GM12801 (cell line): Measurements from ENCODE around the gene AHSG.

Source experiments
- CTCF ChIP-seq: IDR thresholded peaks from one replicate; pipeline ENCODE4 v1.5.1; 2011; ENCODE audit warnings: control low read depth; ENCODE audit not compliant: insufficient read length; ENCODE audit errors: extremely low read depth

Gene AHSG

DNA sequence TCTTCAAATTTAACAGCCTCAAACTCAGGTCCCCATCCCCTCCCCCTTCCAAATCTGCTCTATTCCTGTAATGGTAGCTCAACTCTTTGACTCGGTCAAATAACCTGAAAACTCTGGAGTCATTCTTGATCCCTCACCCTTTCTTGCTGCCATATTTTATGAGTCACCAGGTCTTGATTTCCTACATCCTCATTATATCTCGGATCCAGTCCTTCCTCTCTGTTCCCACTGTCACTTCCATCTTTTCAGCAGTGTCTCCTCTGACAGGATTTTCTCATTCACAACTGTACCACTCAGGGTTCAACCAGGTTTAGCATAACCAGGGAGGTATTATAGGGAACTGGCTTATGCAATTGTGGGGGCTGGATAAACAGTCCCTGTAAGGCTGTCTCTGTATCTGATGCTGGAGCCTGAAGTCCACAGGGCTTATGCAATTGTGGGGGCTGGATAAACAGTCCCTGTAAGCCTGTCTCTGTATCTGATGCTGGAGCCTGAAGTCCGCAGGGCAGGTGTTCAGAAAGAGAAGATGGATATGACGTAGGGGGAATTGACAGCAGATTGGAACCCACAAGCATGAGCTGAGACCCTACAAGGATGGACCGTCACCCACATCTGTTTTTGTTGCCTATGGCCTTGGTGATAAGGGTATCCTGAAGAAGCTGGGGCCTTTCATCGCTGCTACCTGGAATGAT lies 18.2 kb downstream of the AHSG start:
- no peak for TF ChIP-seq CTCF

GRCh38 chr3:186633481-186633880 lies 20.6 kb downstream of the AHSG start:
- no peak for TF ChIP-seq CTCF

GRCh38 chr3:186635532-186635931 lies 22.7 kb downstream of the AHSG start:
- TF ChIP-seq CTCF = no peak

DNA sequence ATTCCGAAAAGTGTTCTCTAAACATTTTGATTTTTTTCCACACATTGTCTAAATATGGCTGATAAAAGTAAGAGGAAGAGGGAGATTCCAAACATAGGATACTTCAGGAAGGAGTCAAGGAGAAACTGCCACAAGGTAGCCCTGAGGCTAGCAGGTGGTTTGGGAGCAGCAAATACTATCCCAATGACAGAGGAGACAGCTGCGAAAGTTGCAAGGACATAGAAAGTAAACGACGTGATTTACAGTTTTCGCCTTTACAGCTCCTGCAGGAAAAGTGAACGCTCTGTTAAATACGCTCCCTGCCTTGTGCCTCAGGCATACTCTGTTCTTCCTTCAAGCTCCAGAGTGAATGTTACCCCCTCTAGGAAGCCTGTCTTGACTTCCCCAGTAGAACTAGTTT lies 23.7 kb downstream of the AHSG start:
- TF ChIP-seq CTCF = no peak

GRCh38 chr3:186637686-186638085 lies 24.8 kb downstream of the AHSG start:
- no peak for TF ChIP-seq CTCF

DNA sequence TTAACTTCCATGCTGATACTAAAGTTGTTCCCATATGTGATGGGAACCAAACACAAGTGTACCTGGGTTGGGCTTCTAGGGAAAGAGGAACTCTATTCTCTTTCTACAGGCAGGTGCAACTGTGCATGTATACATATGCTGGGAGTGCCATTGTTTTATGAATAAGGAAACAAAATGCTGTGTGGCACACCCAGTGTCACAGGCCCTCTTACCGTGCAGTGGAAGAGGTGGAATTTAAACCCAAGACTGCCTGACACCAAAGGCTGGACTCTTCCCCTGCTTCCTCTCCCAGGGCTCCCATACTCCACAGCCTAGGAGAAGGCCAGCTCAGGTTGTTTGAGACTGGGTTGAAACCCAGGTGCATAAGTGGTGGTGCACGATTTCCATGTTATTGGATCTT lies 25.4 kb downstream of the AHSG start:
- TF ChIP-seq CTCF = no peak

DNA sequence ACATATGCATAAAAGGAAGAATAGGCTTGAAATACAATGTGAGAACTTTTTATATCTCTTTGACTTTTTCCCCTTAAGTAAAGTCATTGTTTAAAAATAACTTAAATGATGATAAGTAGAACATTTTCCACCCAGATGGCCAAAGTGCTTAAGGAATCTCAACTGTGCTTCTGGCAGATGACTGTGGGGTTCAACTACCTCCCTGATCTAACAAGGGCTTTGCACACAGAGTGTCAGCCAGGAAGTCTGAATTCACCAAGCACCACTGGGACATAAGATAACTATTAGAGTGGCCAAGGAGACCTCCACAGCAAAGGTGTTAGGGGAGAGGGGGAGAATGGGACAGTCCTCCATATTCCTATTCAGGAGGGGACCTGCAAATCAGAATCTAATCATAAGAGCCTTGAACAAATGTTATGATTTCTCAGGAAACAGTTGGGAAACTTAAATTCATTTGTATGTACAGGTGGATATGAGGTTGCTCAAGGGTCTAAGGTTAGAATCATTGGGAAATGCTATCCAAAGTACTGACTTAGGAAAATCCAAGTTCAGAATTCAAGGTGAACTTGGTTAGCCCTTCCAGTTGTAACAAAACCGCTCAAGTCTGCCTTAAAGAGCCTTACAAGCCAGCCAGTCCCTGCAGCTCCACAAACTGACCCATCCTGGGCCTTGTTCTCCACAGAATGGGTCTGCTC lies 27.1 kb downstream of the AHSG start, which contains the start of gene FETUB:
Gene FETUB (plus strand): TSS at position 622 of the 695 bp plus-strand sequence. CDS start 62 bp downstream, at position 684.
- no peak for TF ChIP-seq CTCF
